Measurements from ENCODE around the gene NTF4. TPM values are rescaled to one million over a fixed set of nuclear protein-coding genes. Genes with fewer than 3 reads are reported as not detected.
A peak's percentile ranks its signal among the peaks of the same experiment; 100 is the strongest.

The NTF4 gene
- polyA plus RNA-seq (2011; rRNA removed) (0.10 TPM in 1 of 2 replicates, not detected in the other), polyA minus RNA-seq (2011; rRNA and poly(A)+ RNA removed) (not detected in 2 replicates)

- Histone ChIP-seq H3K27me3 (ENCODE audit: control insufficient read depth, insufficient read depth, low read length) (peaks cover 17% of the 10 kb centered on the region), H3K4me3 (ENCODE audit: low read depth, low read length) (peak within 1 kb of the TSS; percentile 20; the same call in 1 of the 2 replicates), H3K36me3 (ENCODE audit: control insufficient read depth, insufficient read depth, low read length) (no peaks in the 10 kb centered on the region)
- DNase-seq (ENCODE audit: low read depth) = no peak
- CTCF ChIA-PET = interaction anchor here (0.8 to 0.9 kb wide), 2 partner anchors 10 to 71 kb away, joined by 3 read pairs; partner anchors contain the start of genes GYS1 and RUVBL2
- POLR2A ChIA-PET = interaction anchor here (0.8 kb wide), 1 partner anchor 84 kb away, joined by 9 read pairs; no protein-coding TSS in a partner anchor
- TF ChIP-seq CTCF (IDR thresholded peaks at IDR 0.05; ENCODE audit: insufficient read depth, low read depth, low read length) = no peak
Measured at GRCh38 chr19:49064768-49065611, at the start of gene NTF4. Gene NTF4 (minus strand): TSS chr19:49064818. CDS start chr19:49061997, 2,821 bp downstream.

- no peak for DNase-seq (ENCODE audit: low read depth)
- 0 out of 2 replicates have a peak, but pooled peaks cover 2% of the 10 kb centered on the region for H3K36me3 ChIP-seq (ENCODE audit: control insufficient read depth, insufficient read depth, low read length)
- no peaks in the 10 kb centered on the region for H3K27me3 ChIP-seq (ENCODE audit: control insufficient read depth, insufficient read depth, low read length)
- POLR2A ChIA-PET = interaction anchor here (0.6 kb wide), 1 partner anchor 16 kb away, joined by 4 read pairs; no protein-coding TSS in a partner anchor
- peak; percentile 19; the same call in 1 of the 2 replicates for TF ChIP-seq CTCF (IDR thresholded peaks at IDR 0.05; ENCODE audit: insufficient read depth, low read depth, low read length)
- CTCF ChIA-PET = interaction anchor here (0.6 to 2.7 kb wide), 16 partner anchors 8 to 94 kb away, joined by 3 to 21 read pairs (median 4); partner anchors contain the start of gene HRC
- H3K4me3 ChIP-seq (ENCODE audit: low read depth, low read length) = peak within 1 kb of the TSS; percentile 90
Measured at GRCh38 chr19:49113762-49114629, 49.4 kb upstream of the NTF4 start, which contains the start of gene LIN7B. Gene LIN7B (plus strand): TSS chr19:49114370. CDS start chr19:49114405, 35 bp downstream.

GRCh38 chr19:49111218-49111998, 46.8 kb upstream of the NTF4 start:
- Histone ChIP-seq H3K4me3 (ENCODE audit: low read depth, low read length) (no peak overlapping the region), H3K36me3 (ENCODE audit: control insufficient read depth, insufficient read depth, low read length) (peaks cover 17% of the 10 kb centered on the region), H3K27me3 (ENCODE audit: control insufficient read depth, insufficient read depth, low read length) (no peaks in the 10 kb centered on the region)
- ChIA-PET CTCF (interaction anchor here (1.3 to 4.9 kb wide), 4 partner anchors 13 to 97 kb away, joined by 3 to 34 read pairs (median 3); no protein-coding TSS in a partner anchor), POLR2A (no interaction called here)
- no peak for DNase-seq (ENCODE audit: low read depth)
- TF ChIP-seq CTCF (IDR thresholded peaks at IDR 0.05; ENCODE audit: insufficient read depth, low read depth, low read length) = no peak

- Histone ChIP-seq H3K27me3 (ENCODE audit: control insufficient read depth, insufficient read depth, low read length) (no peaks in the 10 kb centered on the region), H3K4me3 (ENCODE audit: low read depth, low read length) (no peak overlapping the region), H3K36me3 (ENCODE audit: control insufficient read depth, insufficient read depth, low read length) (peaks cover 21% of the 10 kb centered on the region)
- CTCF ChIA-PET = interaction anchor here (1.1 to 4.9 kb wide), 6 partner anchors 12 to 98 kb away, joined by 3 to 34 read pairs (median 3); no protein-coding TSS in a partner anchor
- no peak for DNase-seq (ENCODE audit: low read depth)
- no peak for TF ChIP-seq CTCF (IDR thresholded peaks at IDR 0.05; ENCODE audit: insufficient read depth, low read depth, low read length)
- POLR2A ChIA-PET = interaction anchor here (0.7 kb wide), 1 partner anchor 168 kb away, joined by 4 read pairs; no protein-coding TSS in a partner anchor
Measured at GRCh38 chr19:49110567-49110966, 45.9 kb upstream of the NTF4 start.

All from BJ (cell line).